A549 (cell line): ENCODE data around the gene C10orf67.

Experiments used
- CHD2 ChIP-seq: fragments of 150-350 bp; IDR thresholded peaks from 2 replicates; pipeline ENCODE4 v1.6.1; 2014; ENCODE audit warnings: low read length; ENCODE audit not compliant: partially characterized antibody
- POLR2AphosphoS2 ChIP-seq: conservative IDR thresholded peaks from 2 replicates; pipeline ENCODE4 v1.6.1; 2012; ENCODE audit warnings: low read length, improper control_type of control experiment, inconsistent platforms
- REST ChIP-seq: fragments of 200-600 bp; sonication (generic); IDR thresholded peaks from 2 replicates; pipeline ENCODE4 v1.6.1; 2016; ENCODE audit warnings: antibody characterized with exemption, mild to moderate bottlenecking, moderate library complexity

GRCh38 chr10:23383637-23384036, 39.0 kb upstream of the C10orf67 start:
- TF ChIP-seq POLR2AphosphoS2 (no peak), REST (no peak), CHD2 (no peak)
